ENCODE measurements around the gene KCTD17. TPM values are rescaled to one million over a fixed set of nuclear protein-coding genes. Genes with fewer than 3 reads are reported as not detected.

The KCTD17 gene
- total RNA-seq, 1 experiment from 2014 or later = 32.7 TPM

DNA sequence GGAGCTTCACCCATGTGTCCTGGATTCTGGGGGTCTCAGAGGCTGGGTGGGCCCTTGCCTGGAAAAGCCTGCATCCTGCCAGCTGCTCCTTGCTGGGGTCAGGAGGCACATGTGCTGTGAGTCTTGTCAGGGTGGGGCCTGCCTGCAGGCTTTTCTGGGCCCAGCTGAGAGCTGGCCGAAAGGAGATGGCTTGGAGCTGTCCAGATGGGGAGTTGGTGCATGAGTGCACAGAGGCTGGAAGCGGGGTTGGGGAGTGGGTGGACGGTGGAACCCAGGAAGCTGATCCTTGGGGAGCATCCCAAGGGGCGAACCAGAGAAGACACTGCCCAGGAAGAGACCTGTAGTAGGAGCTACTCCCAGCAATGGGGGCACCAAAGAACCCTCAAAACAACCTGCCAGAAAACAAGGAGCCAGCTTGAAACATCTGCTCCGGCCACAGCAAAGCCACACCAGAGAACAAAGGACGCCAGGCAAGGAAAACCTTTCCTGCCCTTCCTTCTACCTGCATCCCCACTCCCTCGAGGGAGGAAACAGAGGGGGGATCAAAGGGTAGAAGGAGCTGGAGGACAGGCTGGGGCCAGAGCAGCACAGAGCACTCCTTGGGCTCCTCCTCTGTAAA lies 8.2 kb upstream of the KCTD17 start:
- POLR2A ChIA-PET = no interaction called here
- in situ Hi-C loops (cut with HindIII; ENCODE audit: low pct_unique_long_range_greater_than_20kb, low sequenced_read_pairs) = no loop called here
- ATAC-seq (0 out of 2 replicates have a peak, but pooled peaks have one; percentile 10), DNase-seq (ENCODE audit: low read depth, low spot score) (no peak)
- TF ChIP-seq SIN3A (IDR thresholded peaks at IDR 0.05; ENCODE audit: borderline replicate concordance, insufficient read depth, low read depth, low read length) (no peak), REST (IDR thresholded peaks at IDR 0.05; ENCODE audit: insufficient read depth in 1 of 2, low read depth in 2 of 2, low read length in 1 of 2) (no peak), TCF7L2 (IDR thresholded peaks at IDR 0.05; ENCODE audit: low read depth, low read length) (no peak), POLR2AphosphoS5 (IDR thresholded peaks at IDR 0.05; ENCODE audit: low read depth, low read length) (no peak)
- TF ChIP-seq, protein P1, sequence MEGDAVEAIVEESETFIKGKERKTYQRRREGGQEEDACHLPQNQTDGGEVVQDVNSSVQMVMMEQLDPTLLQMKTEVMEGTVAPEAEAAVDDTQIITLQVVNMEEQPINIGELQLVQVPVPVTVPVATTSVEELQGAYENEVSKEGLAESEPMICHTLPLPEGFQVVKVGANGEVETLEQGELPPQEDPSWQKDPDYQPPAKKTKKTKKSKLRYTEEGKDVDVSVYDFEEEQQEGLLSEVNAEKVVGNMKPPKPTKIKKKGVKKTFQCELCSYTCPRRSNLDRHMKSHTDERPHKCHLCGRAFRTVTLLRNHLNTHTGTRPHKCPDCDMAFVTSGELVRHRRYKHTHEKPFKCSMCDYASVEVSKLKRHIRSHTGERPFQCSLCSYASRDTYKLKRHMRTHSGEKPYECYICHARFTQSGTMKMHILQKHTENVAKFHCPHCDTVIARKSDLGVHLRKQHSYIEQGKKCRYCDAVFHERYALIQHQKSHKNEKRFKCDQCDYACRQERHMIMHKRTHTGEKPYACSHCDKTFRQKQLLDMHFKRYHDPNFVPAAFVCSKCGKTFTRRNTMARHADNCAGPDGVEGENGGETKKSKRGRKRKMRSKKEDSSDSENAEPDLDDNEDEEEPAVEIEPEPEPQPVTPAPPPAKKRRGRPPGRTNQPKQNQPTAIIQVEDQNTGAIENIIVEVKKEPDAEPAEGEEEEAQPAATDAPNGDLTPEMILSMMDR (IDR thresholded peaks at IDR 0.05) = no peak
- Histone ChIP-seq H3K36me3 (ENCODE audit: control insufficient read depth, insufficient read depth, low read length) (no peaks in the 10 kb centered on the region), H3K9me3 (ENCODE audit: control insufficient read depth, insufficient read depth, low read depth, low read length) (no peaks in the 10 kb centered on the region), H3K4me1 (ENCODE audit: control insufficient read depth, insufficient read depth, low read length) (no peaks in the 10 kb centered on the region), H3K4me3 (ENCODE audit: low read depth in 2 of 2, low read length in 2 of 2) (no peak overlapping the region), H3K27me3 (ENCODE audit: control insufficient read depth, insufficient read depth, low read length) (no peaks in the 10 kb centered on the region), H3K27ac (ENCODE audit: low read length) (no peak overlapping the region)
- CTCF ChIA-PET = interaction anchor here (0.8 kb wide), 1 partner anchor 13 kb away, joined by 3 read pairs; no protein-coding TSS in a partner anchor
- no TSS peak for BruUV-seq (replicated peaks)
- intact Hi-C loops (cut with micrococcal nuclease; ENCODE audit: unreplicated experiment) = no loop called here

GRCh38 chr22:37043828-37044538 lies 7.6 kb upstream of the KCTD17 start:
- ChIA-PET POLR2A (no interaction called here), CTCF (interaction anchor here (0.6 kb wide), 1 partner anchor 518 kb away, joined by 10 read pairs; no protein-coding TSS in a partner anchor)
- no peak overlapping the region for H3K27ac ChIP-seq (ENCODE audit: low read length)
- no peaks in the 10 kb centered on the region for H3K36me3 ChIP-seq (ENCODE audit: control insufficient read depth, insufficient read depth, low read length)
- no TSS peak for BruUV-seq (replicated peaks)
- in situ Hi-C loops (cut with HindIII; ENCODE audit: low pct_unique_long_range_greater_than_20kb, low sequenced_read_pairs) = no loop called here
- no peaks in the 10 kb centered on the region for H3K4me1 ChIP-seq (ENCODE audit: control insufficient read depth, insufficient read depth, low read length)
- no peaks in the 10 kb centered on the region for H3K9me3 ChIP-seq (ENCODE audit: control insufficient read depth, insufficient read depth, low read depth, low read length)
- ATAC-seq (peak; percentile 96), DNase-seq (ENCODE audit: low read depth, low spot score) (peak; percentile 24)
- intact Hi-C loops (cut with micrococcal nuclease; ENCODE audit: unreplicated experiment) = no loop called here
- H3K4me3 ChIP-seq (ENCODE audit: low read depth in 2 of 2, low read length in 2 of 2) = no peak overlapping the region
- TF ChIP-seq TCF7L2 (IDR thresholded peaks at IDR 0.05; ENCODE audit: low read depth, low read length) = no peak
- TF ChIP-seq, protein P1 (IDR thresholded peaks at IDR 0.05) = peak; percentile 80
- no peaks in the 10 kb centered on the region for H3K27me3 ChIP-seq (ENCODE audit: control insufficient read depth, insufficient read depth, low read length)

Data from Panc1 (cell line).